ENCODE measurements around the gene GALNT18. TPM values are rescaled to one million over a fixed set of nuclear protein-coding genes. Genes with fewer than 3 reads are reported as not detected.

The GALNT18 gene
- total RNA-seq, 3 donors from 2014 or later (not counting 1 experiment from before 2014, with no cell fraction given): 0.18 to 0.42 (median 0.38) TPM

- intact Hi-C loops (cut with micrococcal nuclease): no loop called here
Observed at GRCh38 chr11:11351042-11351586, 270.7 kb downstream of the GALNT18 start.

GRCh38 chr11:11349870-11350337, 271.9 kb downstream of the GALNT18 start:
- intact Hi-C loops (cut with micrococcal nuclease): no loop called here
- no peak for ATAC-seq
- H3K27ac ChIP-seq (ENCODE audit: low read length): no peak overlapping the region
- Mint-ChIP-seq H3K4me3 (no peak overlapping the region), H3K4me1 (no peaks in the 10 kb centered on the region), H3K27me3 (ENCODE audit: low read depth in 2 of 2) (peaks cover 7 to 11% of the 10 kb centered on the region in 2 donors), H3K27ac (no peak overlapping the region), H3K9me3 (no peaks in the 10 kb centered on the region), H3K36me3 (no peaks in the 10 kb centered on the region)
- H3K4me3 ChIP-seq (ENCODE audit: low read length): no peak overlapping the region
- H3K4me1 ChIP-seq (ENCODE audit: control insufficient read depth, insufficient read depth, low read length): no peaks in the 10 kb centered on the region
- TF ChIP-seq CTCF (IDR thresholded peaks at IDR 0.05): no peak
- H3K27me3 ChIP-seq (ENCODE audit: control insufficient read depth, insufficient read depth, low read length): no peaks in the 10 kb centered on the region
- H3K36me3 ChIP-seq (ENCODE audit: control insufficient read depth, insufficient read depth, low read length): no peaks in the 10 kb centered on the region
- 67% methylated on average over 1 of the region's 1 CpG for WGBS (ENCODE audit: insufficient coverage)
- no peak for DNase-seq
- H3K9me3 ChIP-seq (ENCODE audit: control insufficient read depth, insufficient read depth, low read length): no peaks in the 10 kb centered on the region

More at GRCh38 chr11:11351042-11351586, 270.7 kb downstream of the GALNT18 start:
- no peak for ATAC-seq
- DNase-seq: no peak
- Histone ChIP-seq H3K36me3 (ENCODE audit: control insufficient read depth, insufficient read depth, low read length) (no peaks in the 10 kb centered on the region), H3K4me3 (ENCODE audit: low read length) (no peak overlapping the region), H3K27ac (ENCODE audit: low read length) (no peak overlapping the region), H3K4me1 (ENCODE audit: control insufficient read depth, insufficient read depth, low read length) (no peaks in the 10 kb centered on the region), H3K9me3 (ENCODE audit: control insufficient read depth, insufficient read depth, low read length) (no peaks in the 10 kb centered on the region), H3K27me3 (ENCODE audit: control insufficient read depth, insufficient read depth, low read length) (no peaks in the 10 kb centered on the region)
- WGBS (ENCODE audit: insufficient coverage): 91% methylated on average over 4 of the region's 4 CpGs
- Mint-ChIP-seq H3K36me3 (no peaks in the 10 kb centered on the region), H3K4me1 (no peaks in the 10 kb centered on the region), H3K27ac (no peak overlapping the region), H3K9me3 (no peaks in the 10 kb centered on the region), H3K4me3 (no peak overlapping the region), H3K27me3 (ENCODE audit: low read depth in 2 of 2) (peaks cover 2 to 14% of the 10 kb centered on the region in 2 donors)
- no peak for TF ChIP-seq CTCF (IDR thresholded peaks at IDR 0.05)

- Mint-ChIP-seq H3K9me3 (no peaks in the 10 kb centered on the region), H3K27me3 (ENCODE audit: low read depth in 2 of 2) (peaks cover 7 to 11% of the 10 kb centered on the region in 2 donors), H3K4me1 (no peaks in the 10 kb centered on the region), H3K27ac (no peak overlapping the region), H3K4me3 (no peak overlapping the region), H3K36me3 (no peaks in the 10 kb centered on the region)
- ATAC-seq (no peak), DNase-seq (no peak)
- no peak for TF ChIP-seq CTCF (IDR thresholded peaks at IDR 0.05)
- intact Hi-C loops (cut with micrococcal nuclease): no loop called here
- WGBS (ENCODE audit: insufficient coverage): 83% methylated on average over 11 of the region's 12 CpGs
- no peak overlapping the region for H3K4me3 ChIP-seq (ENCODE audit: low read length)
- no peak overlapping the region for H3K27ac ChIP-seq (ENCODE audit: low read length)
- no peaks in the 10 kb centered on the region for H3K4me1 ChIP-seq (ENCODE audit: control insufficient read depth, insufficient read depth, low read length)
- no peaks in the 10 kb centered on the region for H3K9me3 ChIP-seq (ENCODE audit: control insufficient read depth, insufficient read depth, low read length)
- no peaks in the 10 kb centered on the region for H3K36me3 ChIP-seq (ENCODE audit: control insufficient read depth, insufficient read depth, low read length)
- H3K27me3 ChIP-seq (ENCODE audit: control insufficient read depth, insufficient read depth, low read length): no peaks in the 10 kb centered on the region
Observed at GRCh38 chr11:11349106-11349825, 272.5 kb downstream of the GALNT18 start.

Data from natural killer cell (primary cell).